CD4-positive, alpha-beta T cell treated with Interleukin-12 subunit alpha and Interleukin-12 subunit beta, for 1 hour (primary cell): ENCODE measurements around the gene MAPRE3.
A peak's percentile ranks its signal among the peaks of the same experiment; 100 is the strongest.

Experiments
- DNase-seq: peaks from one replicate; pipeline ENCODE4 v3.0.0-alpha.2; 2020

Gene MAPRE3

DNA sequence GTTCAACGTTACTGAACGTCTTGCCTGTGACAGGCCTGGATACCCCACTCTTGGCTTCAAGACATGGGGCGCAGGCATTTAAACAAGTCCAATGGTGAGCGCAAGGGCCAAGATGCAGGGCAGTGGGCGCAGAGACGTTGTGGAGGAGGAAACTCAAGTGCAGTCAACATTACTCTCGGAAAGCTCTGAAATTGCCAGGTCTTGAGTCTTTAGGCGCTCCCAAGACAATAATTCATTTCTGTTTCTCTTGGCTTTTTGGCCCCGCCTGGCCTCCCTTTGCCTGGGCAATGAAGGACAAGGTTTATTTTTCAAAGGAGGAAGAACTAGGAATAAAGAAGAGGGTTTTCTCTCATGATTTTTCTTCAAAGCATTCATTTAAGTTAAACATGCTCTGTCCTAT lies 49.0 kb downstream of the MAPRE3 start:
- DNase-seq, result no peak

GRCh38 chr2:27019931-27020855 lies 49.8 kb downstream of the MAPRE3 start:
- no peak for DNase-seq

DNA sequence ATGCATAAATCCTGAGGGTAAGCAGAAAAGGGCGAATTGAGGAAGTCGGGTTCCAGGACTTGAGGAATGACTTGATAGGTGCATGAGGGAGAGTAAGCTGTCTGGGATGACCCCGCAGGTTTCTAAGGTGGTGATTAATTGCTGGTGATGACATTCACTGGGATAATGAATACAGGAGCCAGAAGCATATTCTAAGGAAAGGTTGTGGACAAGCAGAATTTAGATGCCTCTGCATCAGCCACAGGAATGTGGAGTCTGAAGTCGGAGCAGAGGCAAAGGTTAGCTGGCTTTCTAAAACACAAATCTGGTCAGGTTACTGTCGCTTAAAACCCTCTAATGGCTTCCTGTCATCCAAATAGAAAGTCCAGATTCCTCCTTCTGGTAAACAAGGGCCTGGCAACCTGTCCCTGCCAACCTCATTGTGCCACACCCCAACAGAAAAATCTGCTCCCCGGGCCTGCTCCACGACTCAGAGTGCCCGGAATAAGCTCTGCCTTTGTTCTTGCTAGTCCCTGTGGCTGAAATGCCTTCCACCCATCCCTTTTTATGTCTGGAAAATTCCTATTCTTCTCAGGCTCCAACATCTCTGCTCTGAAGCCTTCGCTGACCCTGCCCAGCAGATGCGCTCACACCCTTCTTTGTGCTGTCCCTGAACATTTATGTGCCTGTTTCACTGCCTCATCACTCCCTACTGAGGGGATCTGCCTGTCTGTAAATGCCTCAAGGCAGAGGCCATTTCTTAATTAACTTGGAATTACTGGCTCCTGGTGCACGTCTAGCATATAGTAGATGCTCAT lies 51.0 kb downstream of the MAPRE3 start:
- no peak for DNase-seq

- no peak for DNase-seq
Measured at GRCh38 chr2:27023740-27024139, 53.3 kb downstream of the MAPRE3 start.

DNA sequence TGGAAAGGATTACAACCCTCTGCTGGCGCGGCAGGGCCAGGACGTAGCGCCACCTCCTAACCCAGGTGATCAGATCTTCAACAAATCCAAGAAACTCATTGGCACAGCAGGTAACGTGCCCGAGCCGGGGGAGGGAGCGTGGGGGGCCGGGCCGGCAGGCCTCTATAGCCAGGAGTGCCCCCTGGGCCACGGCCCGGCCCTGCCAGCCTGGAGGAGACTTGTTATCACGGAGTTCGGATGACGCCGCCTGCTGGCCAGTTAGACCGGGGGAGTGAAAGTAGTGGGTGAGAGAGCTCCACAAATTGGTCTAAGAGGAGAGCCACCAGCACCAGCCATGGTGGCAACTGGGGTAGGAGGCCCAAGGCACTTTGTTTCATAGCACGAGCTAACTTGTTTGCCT lies 53.8 kb downstream of the MAPRE3 start:
- no peak for DNase-seq

DNA sequence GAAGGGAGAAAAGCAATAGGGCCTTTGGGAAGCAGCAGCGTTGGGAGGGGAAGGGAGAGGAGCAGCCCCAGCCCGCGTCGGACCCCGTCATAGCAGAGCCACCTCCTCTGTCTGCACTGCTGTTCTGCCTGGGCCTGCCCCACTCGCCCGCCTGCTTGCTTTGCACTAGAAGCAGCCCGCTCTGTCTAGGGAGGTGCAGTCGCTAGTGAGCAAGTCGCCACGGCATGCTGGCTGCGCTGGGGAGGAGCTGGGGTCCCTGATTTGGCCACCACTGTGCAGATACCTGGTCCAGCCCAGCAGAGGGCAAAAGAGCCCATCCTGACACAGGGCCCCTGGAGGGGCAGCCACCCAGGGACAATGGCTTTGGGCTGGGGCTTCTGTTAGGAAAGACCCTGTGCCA lies 54.4 kb downstream of the MAPRE3 start:
- no peak for DNase-seq

- DNase-seq, result no peak
Measured at GRCh38 chr2:27025281-27025800, 54.9 kb downstream of the MAPRE3 start.

- DNase-seq, result no peak
Measured at GRCh38 chr2:27025861-27026851, 55.7 kb downstream of the MAPRE3 start.

- no peak for DNase-seq
Measured at GRCh38 chr2:27027211-27027651, 56.8 kb downstream of the MAPRE3 start.

DNA sequence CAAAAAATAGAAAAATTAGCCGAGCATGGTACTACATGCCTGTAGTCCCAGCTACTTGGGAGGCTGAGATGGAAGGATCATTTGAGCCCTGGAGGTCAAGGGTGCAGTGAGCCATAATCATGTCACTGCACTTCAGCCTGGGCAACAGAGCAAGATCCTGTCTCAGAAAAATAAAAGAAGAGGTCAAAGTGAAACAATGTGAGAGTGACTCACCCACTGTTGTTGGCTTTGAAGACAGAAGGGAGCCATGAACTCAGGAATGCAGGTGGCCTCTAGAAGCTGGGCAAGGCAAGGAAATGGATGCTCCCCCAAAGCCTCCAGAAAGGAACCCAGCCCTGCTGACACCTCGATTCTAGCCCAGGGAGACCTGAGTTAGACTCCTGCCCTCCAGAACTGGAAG lies 58.6 kb downstream of the MAPRE3 start:
- DNase-seq, result no peak

GRCh38 chr2:27032495-27033252 lies 62.2 kb downstream of the MAPRE3 start, which contains the start of gene TMEM214:
Gene TMEM214 (plus strand): TSS chr2:27032965. CDS start chr2:27033016, 51 bp downstream.
- DNase-seq, result peak; percentile 82

- no peak for DNase-seq
Measured at GRCh38 chr2:27033253-27033852, 62.9 kb downstream of the MAPRE3 start.

DNA sequence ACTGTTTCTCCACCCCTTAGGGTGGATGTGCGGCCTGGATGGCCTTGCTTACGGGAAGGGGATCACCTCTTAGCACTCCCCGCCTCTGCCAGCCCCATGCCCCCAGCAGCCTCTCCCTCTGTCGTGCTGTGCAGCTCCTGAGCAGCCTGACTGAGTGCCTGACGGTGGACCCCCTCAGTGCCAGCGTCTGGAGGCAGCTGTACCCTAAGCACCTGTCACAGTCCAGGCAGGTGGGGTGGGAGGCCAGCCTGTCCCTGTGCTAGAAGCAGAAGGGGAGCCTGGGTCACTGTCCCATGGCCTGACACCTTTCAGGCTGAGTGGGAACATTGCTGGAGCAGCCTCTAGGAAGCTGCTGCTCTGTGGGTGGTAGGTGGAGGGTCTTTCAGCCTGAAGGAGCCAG lies 67.6 kb downstream of the MAPRE3 start:
- no peak for DNase-seq

DNA sequence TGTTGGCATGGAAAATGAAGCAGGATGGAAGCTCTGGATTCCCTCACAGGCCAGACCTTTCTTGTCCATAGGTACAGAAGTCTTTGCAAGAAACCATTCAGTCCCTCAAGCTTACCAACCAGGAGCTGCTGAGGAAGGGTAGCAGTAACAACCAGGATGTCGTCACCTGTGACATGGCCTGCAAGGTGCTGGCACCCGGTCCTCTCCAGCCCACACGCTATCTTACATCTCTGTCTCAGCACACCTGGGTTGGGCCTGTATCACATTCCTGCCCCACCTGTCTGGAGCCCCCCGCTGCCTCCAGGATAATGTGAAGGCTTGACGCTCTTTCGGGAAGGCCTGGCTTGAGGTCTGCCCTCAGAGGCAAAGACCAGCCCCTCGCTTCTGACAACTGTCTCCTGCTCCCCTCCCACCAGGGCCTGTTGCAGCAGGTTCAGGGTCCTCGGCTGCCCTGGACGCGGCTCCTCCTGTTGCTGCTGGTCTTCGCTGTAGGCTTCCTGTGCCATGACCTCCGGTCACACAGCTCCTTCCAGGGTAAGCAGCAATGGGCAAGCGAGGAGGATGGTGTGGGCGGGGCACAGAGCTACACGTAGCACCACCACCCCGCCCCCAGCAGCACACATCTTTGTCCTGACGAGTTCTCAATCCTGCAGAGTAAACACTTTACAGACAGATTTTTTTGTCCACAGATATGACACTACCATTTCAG lies 68.3 kb downstream of the MAPRE3 start:
- DNase-seq, result no peak

DNA sequence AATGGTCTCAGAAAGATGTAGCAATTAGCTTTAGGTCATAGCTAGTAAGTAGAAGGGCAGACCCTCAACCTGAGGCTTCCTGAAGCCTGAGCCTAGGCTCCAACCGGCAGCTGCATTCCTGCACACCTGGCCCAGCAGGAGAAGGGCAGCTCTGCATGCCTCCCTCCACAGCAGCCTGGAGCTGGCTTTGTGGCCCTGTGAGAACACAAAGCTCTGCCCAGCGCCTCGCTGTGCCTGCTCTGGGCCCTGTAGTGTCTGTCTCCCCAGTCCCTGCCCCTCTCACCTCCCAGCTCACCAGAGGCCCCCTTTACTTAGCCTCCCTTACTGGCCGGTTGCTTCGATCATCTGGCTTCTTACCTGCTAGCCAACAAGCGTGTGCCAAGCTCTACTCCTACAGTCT lies 69.0 kb downstream of the MAPRE3 start:
- DNase-seq, result no peak

DNA sequence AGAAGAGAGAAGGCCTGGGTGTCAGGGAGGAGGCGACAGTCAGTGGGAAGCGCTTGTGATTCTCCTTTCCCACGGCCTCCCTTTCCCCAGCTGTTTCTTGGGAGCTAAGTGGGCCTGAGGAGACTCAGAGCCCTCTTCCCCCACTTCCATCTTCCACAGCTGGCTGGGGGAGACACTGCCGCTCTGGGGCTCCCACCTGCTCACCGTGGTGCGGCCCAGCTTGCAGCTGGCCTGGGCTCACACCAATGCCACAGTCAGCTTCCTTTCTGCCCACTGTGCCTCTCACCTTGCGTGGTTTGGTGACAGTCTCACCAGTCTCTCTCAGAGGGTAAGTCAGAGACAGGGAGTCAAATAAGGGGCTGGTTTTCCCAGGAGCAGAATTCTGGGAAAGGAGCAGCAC lies 69.4 kb downstream of the MAPRE3 start:
- DNase-seq, result no peak

DNA sequence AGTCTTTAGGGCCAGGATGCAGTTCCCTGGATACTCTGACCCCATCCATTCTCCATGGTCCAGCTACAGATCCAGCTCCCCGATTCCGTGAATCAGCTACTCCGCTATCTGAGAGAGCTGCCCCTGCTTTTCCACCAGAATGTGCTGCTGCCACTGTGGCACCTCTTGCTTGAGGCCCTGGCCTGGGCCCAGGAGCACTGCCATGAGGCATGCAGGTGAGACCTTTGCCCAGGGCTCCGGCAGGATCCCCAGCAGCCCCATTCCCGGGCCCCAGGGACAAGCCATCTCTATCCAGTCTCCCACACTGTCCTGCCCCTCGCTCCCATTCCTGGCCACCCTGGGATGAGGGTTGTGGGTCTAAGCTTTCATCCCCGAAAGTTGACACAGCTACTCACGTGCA lies 69.8 kb downstream of the MAPRE3 start:
- DNase-seq, result no peak

DNA sequence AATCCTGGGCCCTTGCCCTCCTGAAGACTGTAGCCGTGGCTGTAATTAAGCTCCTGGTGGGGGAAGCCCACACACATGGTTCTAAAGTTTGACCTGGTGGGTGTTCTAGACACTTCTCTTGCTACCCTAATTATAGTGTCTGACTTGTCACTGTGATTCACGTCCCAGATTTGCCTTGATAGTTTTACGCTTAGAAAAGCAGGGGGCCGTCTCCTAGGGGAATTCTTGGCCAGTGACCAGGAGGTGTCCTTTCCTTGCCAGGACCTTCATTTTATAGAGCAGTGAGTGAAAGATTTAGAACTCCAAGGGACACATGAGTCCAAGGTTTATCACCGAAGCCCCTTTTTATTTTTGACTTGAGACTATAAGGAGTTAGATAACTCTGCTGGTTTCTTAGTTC lies 71.3 kb downstream of the MAPRE3 start:
- no peak for DNase-seq

DNA sequence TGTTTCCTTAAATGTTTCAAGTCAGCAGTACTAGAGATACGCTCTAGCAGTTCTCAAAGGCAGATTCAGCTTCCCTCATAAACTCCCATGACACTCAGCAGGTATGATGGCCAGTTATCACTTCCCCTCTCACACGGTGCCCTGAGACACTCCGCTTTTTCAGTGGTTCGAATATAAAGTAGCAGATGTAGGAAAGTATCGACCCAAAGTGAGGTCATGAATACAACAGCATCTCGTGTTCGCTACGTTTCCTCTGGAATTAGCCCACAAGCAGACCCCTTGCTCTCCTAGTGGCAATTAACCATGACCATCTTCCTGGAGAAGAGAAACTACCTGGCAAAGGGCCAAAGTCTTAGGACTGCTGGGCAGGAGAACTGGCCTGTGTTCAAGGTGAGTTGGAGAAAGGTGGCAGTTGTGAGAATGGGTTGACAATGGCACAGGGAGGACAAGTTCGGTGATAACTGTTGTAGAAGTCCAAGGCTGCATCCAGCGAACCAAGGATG lies 71.8 kb downstream of the MAPRE3 start:
- no peak for DNase-seq

DNA sequence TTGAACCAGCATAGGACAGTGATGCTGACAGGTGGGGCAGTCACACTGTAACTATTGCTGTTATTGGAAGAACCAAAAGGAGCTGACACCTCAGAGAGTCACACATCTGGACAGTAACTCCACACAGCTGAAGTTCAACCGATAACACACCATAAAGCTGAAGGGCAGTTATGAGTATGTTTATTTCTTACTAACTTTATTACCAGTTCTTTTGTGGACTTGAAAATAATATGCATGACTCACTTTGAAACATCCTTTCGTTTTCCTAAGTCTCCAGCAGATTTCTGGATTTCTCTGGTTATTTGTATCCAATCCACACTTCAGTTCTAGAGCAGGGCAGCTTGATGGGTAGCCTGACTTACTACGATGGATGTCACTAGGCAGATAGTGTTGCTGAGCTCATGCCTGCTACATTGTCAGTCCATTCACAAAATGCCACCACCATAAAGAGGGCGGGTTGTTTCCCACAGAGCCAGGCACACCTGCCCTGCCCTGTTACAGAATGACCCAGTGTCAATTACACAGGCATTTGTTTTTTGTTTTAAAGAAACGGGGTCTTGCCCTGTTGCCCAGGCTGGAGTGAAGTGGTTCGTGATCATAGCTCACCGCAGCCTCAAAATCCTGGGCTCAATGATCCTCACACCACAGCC lies 72.7 kb downstream of the MAPRE3 start:
- no peak for DNase-seq
